ENCODE measurements around the gene SDCBP2.

The SDCBP2 gene

DNA sequence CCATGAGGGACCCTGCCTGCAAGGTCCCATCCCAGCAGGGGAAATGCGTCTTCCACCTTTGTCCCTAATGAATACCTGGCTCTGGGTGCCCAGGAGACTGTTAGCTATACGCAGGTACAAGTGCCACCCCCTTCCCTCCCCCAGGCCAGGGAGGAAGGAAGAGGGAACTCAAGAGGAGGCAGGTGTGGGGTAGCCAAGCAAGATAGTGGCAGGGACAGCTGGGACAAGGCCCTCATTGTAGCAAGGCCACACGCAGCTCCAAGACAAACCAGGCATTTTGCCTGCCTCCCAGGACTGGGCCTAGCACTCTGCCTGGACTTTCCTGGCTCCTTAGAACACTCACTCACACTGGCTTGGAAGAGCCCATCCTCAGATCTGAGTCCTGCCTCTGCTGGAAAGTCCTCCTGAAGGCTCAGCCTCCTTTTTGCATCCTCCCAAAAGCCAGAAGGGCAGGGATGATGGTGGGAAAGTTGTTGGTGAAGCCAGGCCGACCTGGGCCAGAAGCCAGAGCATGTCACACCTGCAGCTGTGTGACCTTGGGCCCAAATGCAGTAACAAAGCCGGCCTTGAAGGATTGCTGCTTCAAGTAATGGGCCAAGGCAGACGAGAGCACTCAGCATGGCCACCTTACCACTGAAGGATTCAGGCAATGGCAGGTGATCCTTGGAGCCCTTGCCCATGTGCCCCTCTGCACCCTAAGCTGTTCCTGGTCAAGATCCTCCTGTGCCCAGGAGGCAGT, 35.1 kb downstream of the SDCBP2 start:
- no peak for DNase-seq

DNA sequence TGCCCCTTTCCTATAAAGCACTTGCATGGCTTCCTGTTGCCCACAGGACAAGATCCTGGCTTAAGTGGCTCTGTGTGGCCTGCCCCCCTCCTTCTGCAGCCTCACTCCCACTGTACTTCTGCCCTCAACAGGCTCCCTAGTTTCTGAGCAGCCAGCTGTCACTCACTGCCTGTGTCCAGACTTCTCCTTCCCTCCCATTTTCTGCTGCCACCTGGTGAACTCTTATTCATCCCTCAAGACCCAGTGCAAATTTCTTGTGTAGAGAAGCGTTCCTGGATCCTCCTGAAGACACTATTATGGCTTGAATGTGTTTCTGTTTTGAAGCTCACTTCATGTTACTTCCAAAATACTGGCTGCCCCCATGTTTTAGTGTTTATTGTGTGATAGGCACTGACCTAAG, 36.3 kb downstream of the SDCBP2 start:
- no peak for DNase-seq

DNA sequence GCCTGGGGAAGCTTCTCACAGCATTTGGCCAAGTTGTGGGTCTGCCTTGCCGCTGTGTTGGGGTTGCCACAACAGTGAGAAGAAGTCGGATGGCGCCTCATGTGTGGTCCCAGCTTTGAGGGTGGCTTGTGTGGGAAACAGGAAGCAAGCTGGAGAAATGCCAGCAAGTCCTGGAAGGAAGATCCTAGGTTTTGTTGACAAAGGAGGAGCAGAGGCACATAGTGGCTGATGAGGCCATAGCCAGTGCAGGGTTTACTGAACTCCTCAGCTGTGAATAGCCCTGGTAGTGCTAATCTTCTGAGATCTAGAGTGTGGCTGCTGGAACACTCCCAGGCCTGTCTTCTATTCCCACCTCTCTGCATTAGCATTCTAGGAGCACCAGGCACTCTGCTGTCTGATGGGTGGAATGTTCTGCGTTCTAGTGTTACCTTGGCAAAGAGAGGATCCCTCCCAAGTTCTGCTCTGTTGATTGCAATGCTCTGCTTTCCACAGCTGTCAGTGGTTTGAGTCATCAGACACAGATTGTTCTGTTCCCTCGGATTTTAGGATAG, 37.7 kb downstream of the SDCBP2 start:
- DNase-seq = no peak

DNA sequence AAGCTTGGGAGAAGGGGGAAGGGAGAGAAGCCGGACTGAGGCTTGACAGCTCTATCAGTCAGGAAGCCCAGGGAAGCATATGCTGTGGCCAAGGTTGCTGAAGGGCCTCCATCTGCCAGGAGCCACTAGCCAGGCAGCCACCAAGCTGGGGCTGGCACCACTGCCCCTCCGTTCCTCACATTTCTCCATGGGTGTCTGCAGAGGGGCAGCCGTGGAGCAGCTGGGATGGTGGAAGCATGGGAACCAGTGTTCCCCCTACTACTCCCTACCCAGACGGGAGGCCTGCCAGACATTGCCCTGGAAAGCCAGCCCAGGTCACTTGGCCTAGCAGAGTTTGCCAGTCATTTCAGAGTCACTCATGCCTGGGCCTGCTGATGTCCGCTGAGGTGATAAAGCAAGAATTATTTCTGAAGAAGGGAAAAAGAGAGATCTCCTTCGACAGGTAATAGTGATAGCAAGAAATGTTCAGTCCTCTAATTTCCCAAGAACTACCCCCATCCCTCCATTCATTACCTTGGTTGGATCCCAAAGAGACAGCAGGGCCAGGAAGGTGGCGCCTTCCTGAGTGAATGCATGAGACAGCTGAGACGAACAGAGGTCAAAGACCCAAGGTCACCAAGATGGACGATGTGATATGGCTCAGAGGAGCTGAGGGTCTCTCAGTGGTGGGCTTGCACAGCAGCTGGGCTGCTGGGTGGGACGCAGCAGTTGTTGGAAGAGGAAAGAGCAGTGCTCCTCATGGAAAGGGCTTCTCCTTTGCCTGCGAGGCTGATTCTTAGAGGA, 41.0 kb downstream of the SDCBP2 start:
- no peak for DNase-seq

DNA sequence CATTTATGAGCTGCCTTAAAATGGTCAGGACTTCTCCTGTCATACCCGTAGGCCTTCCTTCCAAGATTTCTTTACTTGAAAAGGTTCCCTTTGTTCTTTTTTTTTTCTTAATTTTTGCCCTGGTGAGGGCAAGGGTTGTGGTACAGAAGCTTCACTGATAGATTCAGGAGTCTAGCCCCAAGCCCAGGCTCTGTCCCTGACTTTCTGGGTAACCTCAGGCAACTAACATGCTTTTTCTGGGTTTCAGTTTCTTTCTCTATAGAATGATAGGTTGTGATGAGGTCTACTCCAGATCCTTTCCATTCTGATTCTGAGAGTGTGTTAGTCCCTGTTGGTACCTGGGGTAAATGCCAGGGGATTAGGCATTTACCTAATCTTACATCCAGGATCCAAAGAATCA, 41.6 kb downstream of the SDCBP2 start:
- no peak for DNase-seq

DNA sequence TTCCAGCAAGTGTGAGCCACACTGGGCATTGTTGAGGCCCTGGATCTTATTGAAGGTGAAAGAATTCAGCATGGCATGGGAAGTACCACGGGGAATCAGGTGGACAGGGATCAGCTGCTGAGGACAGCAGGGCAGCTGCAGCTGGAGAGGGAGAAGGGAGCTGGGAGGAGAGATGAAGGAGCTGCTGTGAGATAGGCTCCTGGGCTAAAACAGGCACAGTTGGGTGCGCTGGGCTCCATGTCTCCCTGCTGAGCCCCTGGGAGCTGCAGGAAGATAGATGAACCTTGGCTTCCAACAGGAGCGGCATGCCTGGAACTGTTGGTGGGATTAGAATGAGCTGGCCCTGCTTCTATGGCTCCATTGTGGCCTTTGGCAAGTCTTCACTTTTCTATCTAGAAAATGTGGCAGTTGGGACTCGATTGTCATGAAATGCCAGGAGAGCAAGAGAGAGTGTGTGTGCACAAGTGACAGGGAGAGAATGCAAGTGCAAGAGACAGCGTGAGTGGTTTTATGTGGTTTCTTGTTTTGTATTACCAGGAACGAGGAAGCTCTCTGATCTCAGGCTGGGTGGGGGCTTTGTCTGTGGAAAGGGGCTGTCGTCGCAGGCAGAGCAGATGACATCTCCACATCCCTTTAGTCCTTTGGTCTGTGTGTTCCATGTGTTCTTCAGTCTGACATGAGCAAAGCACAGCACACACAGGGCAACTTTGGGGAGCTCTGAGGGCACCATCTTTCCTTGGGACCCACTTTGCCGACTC, 42.5 kb downstream of the SDCBP2 start:
- no peak for DNase-seq

DNA sequence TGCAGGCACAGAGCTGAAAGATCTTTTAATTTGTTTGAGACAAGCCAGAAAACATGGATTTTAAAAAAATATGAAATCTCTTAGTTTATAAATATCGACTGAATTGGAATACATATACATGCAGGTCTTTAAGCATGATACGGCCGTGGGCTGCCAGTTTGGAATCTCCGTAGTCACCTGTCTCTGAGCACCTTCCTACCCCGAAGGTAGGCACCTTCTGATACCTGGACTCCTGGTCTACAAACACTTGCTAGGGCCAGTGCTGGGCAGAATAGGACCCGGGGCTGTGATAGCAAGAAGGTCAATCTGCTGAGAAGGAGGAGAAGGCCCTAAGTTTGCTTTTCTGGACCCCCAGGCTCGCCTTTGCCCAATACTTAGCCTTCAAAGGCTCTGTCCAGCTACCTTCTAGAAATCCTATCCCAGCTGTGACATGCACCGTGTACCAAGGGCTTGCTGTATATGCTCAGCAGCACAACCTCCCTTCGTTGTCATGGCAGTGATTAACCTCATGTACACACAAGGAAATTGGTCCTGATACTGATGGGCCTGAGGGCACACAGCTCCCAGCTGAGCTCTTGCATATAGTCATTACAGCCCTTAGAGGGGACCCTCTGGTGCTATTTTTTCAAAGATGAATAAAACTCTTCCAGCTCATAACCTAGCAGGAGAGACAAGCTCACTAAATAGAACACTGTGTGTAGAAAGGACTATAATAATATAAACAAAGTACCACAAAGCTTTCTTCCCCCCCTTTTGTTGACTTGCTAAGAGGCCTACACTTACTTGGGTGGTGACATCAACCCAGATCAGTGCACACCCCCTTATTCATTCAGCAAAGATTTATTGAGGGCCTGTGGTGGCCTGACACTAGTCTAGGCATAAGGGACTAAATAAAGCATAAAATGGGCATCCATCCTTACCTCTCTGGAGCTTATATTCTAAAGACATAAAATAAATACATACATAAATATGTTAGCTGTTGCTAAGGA, 45.1 kb downstream of the SDCBP2 start:
- DNase-seq = no peak

DNA sequence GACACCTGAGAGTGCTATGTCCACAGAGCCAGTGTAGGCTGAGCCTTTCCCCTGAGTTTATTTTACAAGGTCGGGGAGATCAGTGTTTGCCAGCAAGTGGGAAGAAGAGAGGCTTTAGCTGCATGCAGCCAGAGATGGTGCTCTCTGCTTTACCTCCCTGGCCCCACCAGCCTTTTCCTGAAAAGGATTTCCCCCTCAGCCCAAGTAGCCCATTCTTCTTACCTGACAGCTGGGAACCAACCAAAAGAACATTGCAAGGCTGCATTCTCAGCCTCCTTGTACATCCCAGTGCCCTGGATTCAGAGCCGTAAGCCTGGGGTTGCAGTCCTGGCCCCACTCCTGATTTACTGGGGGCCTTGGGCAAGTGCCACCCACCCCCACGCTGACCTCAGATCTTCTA, 46.0 kb downstream of the SDCBP2 start:
- DNase-seq = no peak

DNA sequence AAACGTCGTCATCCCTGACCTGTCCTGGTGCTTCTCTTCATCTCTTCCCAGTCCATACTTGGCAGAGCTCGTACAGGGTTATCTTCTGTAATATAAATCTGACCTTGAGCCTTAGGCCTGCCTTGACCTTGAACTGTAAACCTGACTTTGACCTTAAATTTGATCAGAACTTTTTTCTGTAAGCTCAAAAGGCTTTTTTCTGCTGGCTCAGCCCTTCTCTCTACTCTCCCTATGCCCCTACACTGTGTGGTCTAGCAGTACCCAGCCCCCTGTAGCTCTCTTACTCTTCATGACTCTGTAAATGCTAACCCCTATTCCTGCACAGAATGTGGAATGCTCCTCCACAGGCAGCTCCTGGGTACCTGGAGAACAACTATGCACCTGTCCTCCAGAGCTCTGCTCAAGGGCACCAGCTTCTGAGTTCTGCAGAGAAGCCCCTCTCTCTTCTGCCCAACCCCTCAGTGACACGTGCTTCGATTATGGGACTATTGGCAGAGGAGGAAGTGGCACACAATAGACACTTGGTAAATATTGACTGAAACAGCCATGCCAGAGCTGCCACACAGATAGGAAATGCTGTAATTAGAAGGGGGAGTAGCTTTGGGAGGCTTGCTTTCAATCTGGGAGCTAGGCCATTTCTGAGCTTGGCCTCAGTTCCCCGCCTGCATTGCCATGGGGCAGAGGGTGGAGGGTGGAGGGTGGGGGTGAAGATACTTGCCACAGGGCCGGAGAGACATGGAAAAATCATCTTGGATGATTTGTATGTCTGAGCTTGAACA, 47.5 kb downstream of the SDCBP2 start:
- no peak for DNase-seq

DNA sequence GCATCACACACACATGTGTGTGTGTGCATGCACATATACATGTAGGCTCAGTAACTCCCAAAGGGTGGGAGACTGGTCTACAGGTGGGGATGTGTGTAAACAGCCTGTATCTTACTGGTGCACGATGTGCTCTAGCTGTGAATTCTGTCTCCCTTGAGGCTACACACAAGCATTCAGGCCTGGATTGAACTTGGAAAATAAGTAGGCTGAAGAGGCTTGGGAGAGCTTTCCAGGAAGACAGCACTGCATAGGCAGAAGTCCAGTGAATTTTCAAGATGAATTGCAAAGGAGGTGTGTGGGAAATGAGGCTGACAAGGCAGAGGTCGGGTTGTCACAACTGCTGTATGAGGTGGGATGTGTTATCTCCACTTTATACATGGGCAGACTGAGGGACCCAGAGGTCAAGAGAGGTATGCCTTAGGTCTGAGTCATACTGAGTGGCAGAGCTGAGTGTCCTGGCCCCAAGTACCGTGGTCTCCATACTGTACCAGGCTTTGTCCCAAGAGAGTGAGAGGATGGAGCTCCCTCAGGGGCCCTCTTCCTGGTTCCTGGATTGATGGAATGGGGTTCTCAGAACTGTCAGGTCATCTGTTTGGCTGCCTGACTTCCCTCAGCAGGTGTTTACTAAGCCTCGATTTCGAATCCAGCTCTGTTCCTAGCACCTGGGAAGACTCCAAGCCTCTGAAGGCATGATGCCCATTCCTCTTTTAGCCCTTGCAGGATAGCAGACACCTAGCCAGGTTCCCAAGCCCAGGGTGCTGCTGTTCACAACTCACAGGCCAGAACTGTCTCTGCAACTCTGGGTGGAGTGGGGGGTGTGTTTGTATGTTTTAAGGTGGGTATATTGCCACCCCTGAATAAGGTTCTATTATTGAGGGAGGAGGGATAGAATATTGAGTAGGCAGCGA, 48.5 kb downstream of the SDCBP2 start:
- DNase-seq = no peak

DNA sequence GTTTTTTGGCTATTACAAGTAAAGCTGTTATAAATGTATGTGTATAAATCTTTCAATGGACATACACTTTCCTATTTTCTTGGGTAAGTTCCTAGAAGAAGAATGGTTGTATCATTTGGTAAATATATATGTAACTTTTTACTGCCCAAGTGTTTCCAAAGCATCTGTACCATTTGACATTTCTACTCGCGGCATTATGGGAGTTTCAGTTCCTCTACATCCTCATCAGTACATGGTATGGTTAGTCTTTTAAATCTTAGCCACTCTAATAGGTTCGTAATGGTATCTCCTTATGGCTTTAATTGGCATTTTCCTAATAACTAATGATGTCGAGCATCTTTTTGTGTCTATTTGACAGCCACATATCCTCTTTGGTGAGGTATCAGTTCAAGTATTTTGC, 49.9 kb downstream of the SDCBP2 start:
- DNase-seq = no peak

DNA sequence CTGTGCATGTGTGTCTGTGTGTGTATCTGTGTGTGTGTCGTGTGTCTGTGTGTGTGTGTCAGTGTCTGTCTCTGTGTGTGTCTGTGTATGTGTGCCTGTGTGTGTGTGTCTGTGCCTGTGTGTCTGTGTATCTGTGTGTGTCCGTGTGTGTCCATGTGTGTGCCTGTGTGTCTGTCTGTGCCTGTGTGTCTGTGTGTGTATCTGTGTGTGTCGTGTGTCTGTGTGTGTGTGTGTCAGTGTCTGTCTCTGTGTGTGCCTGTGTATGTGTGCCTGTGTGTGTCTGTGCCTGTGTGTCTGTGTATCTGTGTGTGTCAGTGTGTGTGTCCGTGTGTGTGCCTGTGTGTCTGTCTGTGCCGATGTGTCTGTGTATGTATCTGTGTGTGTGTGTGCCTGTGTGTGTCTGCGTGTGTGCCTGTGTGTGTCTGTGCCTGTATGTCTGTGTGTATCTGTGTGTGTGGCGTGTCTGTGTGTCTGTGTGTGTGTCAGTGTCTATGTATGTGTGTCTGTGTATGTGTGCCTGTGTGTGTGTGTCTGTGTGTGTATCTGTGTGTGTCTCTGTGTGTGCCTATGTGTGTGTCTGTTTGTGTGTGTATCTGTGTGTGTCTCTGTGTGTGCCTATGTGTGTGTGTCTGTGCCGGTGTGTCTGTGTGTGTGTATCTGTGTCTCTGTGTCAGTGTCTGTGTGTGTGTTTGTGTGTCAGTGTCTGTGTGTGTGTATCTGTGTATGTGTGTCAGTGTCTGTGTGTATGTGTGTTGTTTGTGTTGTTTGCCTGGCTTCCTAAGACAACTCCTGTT, 51.2 kb downstream of the SDCBP2 start:
- DNase-seq = no peak

DNA sequence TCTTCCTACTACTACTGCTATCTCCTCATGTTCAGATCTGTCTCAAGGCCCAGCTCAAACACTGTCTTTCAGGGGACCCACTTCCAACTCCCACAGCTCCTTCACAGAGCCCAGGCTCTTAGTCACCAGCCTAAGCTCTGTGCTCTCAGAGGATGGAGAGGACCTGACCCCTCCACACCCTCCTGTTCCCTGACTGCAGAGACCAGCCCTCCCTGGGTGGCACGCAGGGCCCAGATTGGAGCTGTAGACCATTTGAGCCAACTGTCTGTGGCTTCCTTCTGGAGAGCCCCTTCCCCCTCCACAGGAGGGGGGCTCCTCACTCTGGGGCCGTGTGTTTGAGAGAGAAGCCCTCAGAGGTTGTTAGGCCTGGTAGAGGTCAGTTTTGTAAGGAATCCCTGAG, 53.0 kb downstream of the SDCBP2 start:
- no peak for DNase-seq

DNA sequence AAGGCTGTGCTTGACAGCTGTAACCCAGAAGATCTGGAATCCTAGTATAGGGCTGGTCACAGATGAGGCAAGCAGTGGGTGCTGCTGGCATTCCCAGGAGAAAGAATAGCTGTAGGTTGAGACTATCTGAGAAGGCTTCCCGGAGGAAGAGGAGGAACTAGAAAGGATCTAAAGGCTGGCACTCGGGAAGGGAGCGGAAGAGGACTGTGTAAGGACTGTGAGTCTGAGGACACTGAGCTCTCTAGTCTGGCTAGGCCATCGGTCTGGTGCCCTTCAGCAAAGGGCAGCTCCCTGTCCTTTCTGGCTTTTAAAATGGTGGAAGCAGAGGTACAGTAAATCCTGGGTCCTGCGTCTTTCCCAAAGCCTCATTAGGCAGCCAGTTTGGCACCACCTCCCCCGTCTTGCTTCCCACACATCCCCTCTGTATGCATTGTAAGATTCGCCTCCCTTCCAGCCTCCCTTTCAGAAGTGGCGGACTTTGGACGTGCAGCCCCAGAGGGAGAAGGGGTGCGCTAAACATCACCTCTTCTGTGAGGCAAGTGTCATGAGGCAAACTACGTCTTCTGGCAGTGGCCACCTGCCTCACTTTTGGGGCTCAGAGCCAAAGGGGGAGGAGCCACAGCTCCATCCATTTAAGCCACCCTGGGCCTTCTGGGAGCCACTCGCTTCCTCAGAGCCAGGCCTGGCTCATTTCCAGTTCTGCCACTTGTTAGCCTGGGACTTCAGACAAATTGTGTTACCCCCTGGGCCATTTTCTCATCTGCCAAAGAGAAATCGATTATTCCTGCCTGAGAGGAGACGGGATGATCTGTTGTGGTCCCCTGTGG, 54.2 kb downstream of the SDCBP2 start:
- DNase-seq = no peak

DNA sequence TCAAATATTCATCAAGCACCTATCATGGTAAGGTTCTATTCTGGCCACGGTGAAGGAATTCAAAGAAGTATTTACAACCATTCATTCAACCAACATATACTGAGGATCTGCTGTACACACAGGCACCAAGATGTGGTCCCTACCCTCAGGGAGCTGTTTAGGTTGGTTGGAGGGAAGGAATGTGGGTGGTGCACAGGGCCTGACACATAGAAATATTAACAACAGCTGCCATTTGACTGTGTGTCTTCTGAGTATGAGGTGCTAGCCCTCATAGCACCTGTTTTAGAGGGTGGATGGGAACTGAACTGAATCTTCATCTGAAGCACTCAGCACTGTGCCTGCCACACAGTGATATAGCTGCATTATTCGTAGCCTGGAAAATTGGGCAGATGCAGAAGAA, 55.6 kb downstream of the SDCBP2 start:
- DNase-seq = no peak

DNA sequence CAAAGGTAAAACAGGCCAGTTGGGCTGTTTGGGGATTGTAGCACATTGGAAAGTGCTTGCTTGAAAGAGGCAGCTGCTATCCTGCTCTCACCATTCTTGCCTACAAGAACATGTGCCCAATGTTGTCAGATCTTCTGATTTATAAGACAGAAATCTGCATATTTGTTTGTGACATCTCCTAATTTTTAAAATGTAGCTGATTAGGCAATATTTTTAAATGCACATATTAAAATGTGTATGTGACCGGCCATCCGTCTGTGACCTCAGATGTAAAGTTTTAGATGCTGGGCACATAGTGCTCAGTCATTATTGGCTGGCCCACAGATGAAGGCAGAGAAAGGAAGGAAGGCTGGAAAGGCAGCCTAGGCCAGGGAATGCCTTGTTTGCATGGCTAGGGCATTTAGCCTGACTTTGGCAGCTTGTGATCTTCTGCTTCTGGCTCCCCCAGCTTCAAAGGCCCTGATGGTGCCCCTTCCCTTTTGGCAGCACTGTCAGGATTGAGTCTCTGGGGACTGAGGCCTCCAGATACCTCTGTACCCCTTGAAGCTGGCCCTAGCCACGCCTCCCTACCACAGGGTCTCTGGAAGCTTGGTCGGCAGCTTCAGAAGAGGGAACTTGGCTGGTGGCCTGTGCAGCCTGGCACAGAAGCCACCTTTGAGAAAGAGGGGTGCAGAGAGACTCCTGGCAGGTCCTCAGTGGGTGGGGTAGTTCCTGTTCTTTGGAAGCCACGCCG, 56.4 kb downstream of the SDCBP2 start:
- no peak for DNase-seq

DNA sequence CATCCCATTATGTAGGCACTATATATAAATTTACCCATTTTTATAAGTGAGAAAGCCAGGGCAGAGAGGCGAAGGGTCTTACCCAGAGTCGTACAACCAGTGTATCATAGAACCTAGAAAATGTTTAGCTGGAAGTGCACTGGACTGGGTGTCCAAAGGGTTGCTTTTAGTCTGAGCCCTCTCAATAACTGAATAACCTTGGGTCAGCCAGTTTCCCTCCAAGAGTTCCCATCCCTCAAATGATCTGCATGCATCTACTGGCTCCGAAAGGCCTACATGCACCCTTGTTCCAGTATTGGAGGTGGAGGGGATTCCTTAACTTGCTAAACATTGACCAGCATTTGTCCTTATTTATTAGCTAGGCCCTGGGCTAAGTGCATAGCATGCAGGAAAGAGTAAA, 59.1 kb downstream of the SDCBP2 start:
- no peak for DNase-seq

DNA sequence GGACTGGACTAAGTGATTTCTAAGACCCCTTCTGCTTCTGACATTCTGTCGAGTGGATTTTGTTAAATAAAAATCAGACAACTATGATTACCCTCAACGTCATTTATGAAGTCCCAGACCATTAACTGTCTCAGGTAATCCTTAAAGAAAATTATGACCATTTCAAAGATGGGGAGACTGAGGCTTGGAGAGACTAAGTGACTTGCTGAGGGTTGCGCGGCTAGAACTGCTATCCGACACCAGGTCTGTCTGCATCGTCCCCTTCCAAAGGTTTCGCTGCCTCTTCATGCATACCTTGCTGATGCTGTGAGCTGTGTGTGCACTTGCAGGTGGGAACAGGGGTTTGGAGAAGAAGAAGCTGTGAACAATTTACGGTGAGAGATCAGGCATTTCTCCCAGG, 59.7 kb downstream of the SDCBP2 start:
- no peak for DNase-seq

Data from stimulated activated CD4-positive, alpha-beta T cell treated with anti-CD3 and anti-CD28 coated beads, Interleukin-12 subunit alpha, Interleukin-12 subunit beta, amount 100 ng/mL, for 4 hours (primary cell).